DND-41 (cell line): ENCODE data around the gene ZFP62.

Experiments used
- ATAC-seq: fragments of 200-7000 bp; cut with Tn5 transposase; 3 replicates; pipeline ENCODE4 v1.9.1; 2021; ENCODE audit warnings: low read depth; ENCODE audit not compliant: insufficient read depth
- DNase-seq: peaks from one replicate; pipeline ENCODE4 v3.0.0-alpha.2; 2020
- H2AFZ ChIP-seq: 2 replicates; pipeline ENCODE4 v1.6.0; 2012; ENCODE audit warnings: low read depth, low read length
- H3K27ac ChIP-seq: 2 replicates; pipeline ENCODE4 v1.5.1; 2012; ENCODE audit warnings: low read length, inconsistent platforms
- H3K27me3 ChIP-seq: fragments of 200-600 bp; sonication (generic); 2 replicates; pipeline ENCODE4 v1.6.0; 2012; ENCODE audit warnings: low read length, mild to moderate bottlenecking, inconsistent platforms; ENCODE audit not compliant: insufficient read depth, poor library complexity
- H3K36me3 ChIP-seq: 2 replicates; pipeline ENCODE4 v1.5.1; 2012; ENCODE audit warnings: low read length, inconsistent platforms; ENCODE audit not compliant: insufficient read depth
- H3K4me1 ChIP-seq: 2 replicates; pipeline ENCODE4 v1.5.1; 2012; ENCODE audit warnings: mild to moderate bottlenecking, low read length; ENCODE audit not compliant: insufficient read depth
- H3K4me2 ChIP-seq: 2 replicates; pipeline ENCODE4 v1.6.0; 2012; ENCODE audit warnings: mild to moderate bottlenecking, moderate library complexity, low read length, inconsistent platforms; ENCODE audit not compliant: insufficient read depth
- H3K4me3 ChIP-seq, 2 experiments: fragments of 200-600 bp in 1 of 2; shearing (Covaris generic) in 1 of 2; 2 replicates each; pipeline ENCODE4 v1.5.1; 2012 to 2016; ENCODE audit warnings: inconsistent platforms in 2 of 2, low read length in 2 of 2, mild to moderate bottlenecking in 2 of 2, low read depth in 1 of 2, moderate library complexity in 1 of 2
- H3K79me2 ChIP-seq: 2 replicates; pipeline ENCODE4 v1.6.0; 2012; ENCODE audit warnings: low read length, inconsistent platforms; ENCODE audit not compliant: insufficient read depth
- H3K9ac ChIP-seq: 2 replicates; pipeline ENCODE4 v1.6.0; 2012; ENCODE audit warnings: low read depth, mild to moderate bottlenecking, inconsistent platforms, low read length, moderate library complexity
- H3K9me3 ChIP-seq: 2 replicates; pipeline ENCODE4 v1.5.1; 2012; ENCODE audit warnings: low read length, moderate library complexity, mild to moderate bottlenecking, inconsistent platforms; ENCODE audit not compliant: insufficient read depth, severe bottlenecking
- H4K20me1 ChIP-seq: 2 replicates; pipeline ENCODE4 v1.6.0; 2012; ENCODE audit warnings: low read length; ENCODE audit not compliant: insufficient read depth
- CTCF ChIP-seq: IDR thresholded peaks from 2 replicates; pipeline ENCODE4 v1.5.1; 2012; ENCODE audit warnings: borderline replicate concordance, low read length, moderate library complexity, mild to moderate bottlenecking; ENCODE audit not compliant: poor library complexity, severe bottlenecking; ENCODE audit errors: extremely low read depth
- EZH2 ChIP-seq: IDR thresholded peaks from 3 replicates; pipeline ENCODE4 v1.6.1; 2012; ENCODE audit warnings: borderline replicate concordance, low read depth, mild to moderate bottlenecking, moderate library complexity, low read length, inconsistent platforms; ENCODE audit not compliant: severe bottlenecking

ZFP62 gene

GRCh38 chr5:180815293-180815917 is 45.7 kb downstream of the ZFP62 start:
- peaks cover 7% of the 10 kb centered on the region for H3K79me2 ChIP-seq
- peaks cover 31% of the 10 kb centered on the region for H3K4me1 ChIP-seq
- TF ChIP-seq CTCF (no peak), EZH2 (no peak)
- H3K9ac ChIP-seq = no peak overlapping the region
- no peak overlapping the region for H2AFZ ChIP-seq
- no peaks in the 10 kb centered on the region for H3K9me3 ChIP-seq
- H3K4me2 ChIP-seq = no peak overlapping the region
- no peak for ATAC-seq
- H3K4me3 ChIP-seq = no peak overlapping the region
- no peaks in the 10 kb centered on the region for H3K27me3 ChIP-seq
- no peak for DNase-seq
- no peaks in the 10 kb centered on the region for H4K20me1 ChIP-seq
- no peak overlapping the region for H3K27ac ChIP-seq
- no peaks in the 10 kb centered on the region; the same call in 1 of the 2 replicates for H3K36me3 ChIP-seq

- no peaks in the 10 kb centered on the region for H4K20me1 ChIP-seq
- peaks cover 19% of the 10 kb centered on the region for H3K79me2 ChIP-seq
- H3K9me3 ChIP-seq = no peaks in the 10 kb centered on the region
- no peak overlapping the region for H3K4me3 ChIP-seq
- no peak for ATAC-seq
- peaks cover 4% of the 10 kb centered on the region; the same call in 1 of the 2 replicates for H3K36me3 ChIP-seq
- no peak overlapping the region for H3K27ac ChIP-seq
- H3K9ac ChIP-seq = no peak overlapping the region
- peaks cover 41% of the 10 kb centered on the region for H3K4me1 ChIP-seq
- TF ChIP-seq EZH2 = no peak
- TF ChIP-seq CTCF = no peak
- no peak overlapping the region for H2AFZ ChIP-seq
- DNase-seq = no peak
- H3K4me2 ChIP-seq = no peak overlapping the region
- no peaks in the 10 kb centered on the region for H3K27me3 ChIP-seq
Observed at GRCh38 chr5:180813420-180813819, 47.7 kb downstream of the ZFP62 start.

GRCh38 chr5:180811623-180812124 is 49.4 kb downstream of the ZFP62 start:
- H3K4me3 ChIP-seq = peak overlapping the region in 1 of 2 experiments; percentile 74; a peak in 2 of 4 replicates
- H3K79me2 ChIP-seq = peaks cover 37% of the 10 kb centered on the region
- H3K27ac ChIP-seq = 0 out of 2 replicates have a peak overlapping the region, but pooled peaks have one; percentile 99
- peak overlapping the region; percentile 96 for H3K9ac ChIP-seq
- peaks cover 52% of the 10 kb centered on the region for H3K4me1 ChIP-seq
- TF ChIP-seq CTCF = no peak
- TF ChIP-seq EZH2 = no peak
- ATAC-seq = no peak
- H4K20me1 ChIP-seq = no peaks in the 10 kb centered on the region
- no peaks in the 10 kb centered on the region for H3K9me3 ChIP-seq
- H3K36me3 ChIP-seq = peaks cover 19% of the 10 kb centered on the region
- H2AFZ ChIP-seq = peak overlapping the region; percentile 91; the same call in 1 of the 2 replicates
- DNase-seq = no peak
- H3K4me2 ChIP-seq = peak overlapping the region; percentile 90
- no peaks in the 10 kb centered on the region for H3K27me3 ChIP-seq
